ENCODE measurements around the gene PRKAR1B.

Gene PRKAR1B

GRCh38 chr7:562789-563628, 164.1 kb downstream of the PRKAR1B start:
- Histone ChIP-seq H3K9ac (ENCODE audit: low read length) (no peak overlapping the region), H3K27ac (ENCODE audit: low read depth, low read length) (no peak overlapping the region), H3K4me3 (ENCODE audit: low read depth, low read length) (no peak overlapping the region), H3K4me1 (ENCODE audit: control insufficient read depth, insufficient read depth, low read length) (no peaks in the 10 kb centered on the region), H3K9me3 (ENCODE audit: control insufficient read depth, insufficient read depth, low read depth, low read length) (peaks cover 7% of the 10 kb centered on the region; the same call in 1 of the 2 replicates), H3K27me3 (ENCODE audit: control insufficient read depth, insufficient read depth, low read length) (no peaks in the 10 kb centered on the region), H3K36me3 (ENCODE audit: control insufficient read depth, insufficient read depth, low read length) (no peaks in the 10 kb centered on the region)

GRCh38 chr7:562374-562675, 164.8 kb downstream of the PRKAR1B start:
- H3K9ac ChIP-seq (ENCODE audit: low read length), result no peak overlapping the region
- peaks cover 7% of the 10 kb centered on the region for H3K9me3 ChIP-seq (ENCODE audit: control insufficient read depth, insufficient read depth, low read depth, low read length)

GRCh38 chr7:561631-562373, 165.3 kb downstream of the PRKAR1B start:
- no peak overlapping the region for H3K9ac ChIP-seq (ENCODE audit: low read length)
- H3K27me3 ChIP-seq (ENCODE audit: control insufficient read depth, insufficient read depth, low read length), result no peaks in the 10 kb centered on the region
- H3K4me1 ChIP-seq (ENCODE audit: control insufficient read depth, insufficient read depth, low read length), result no peaks in the 10 kb centered on the region
- peaks cover 8% of the 10 kb centered on the region for H3K9me3 ChIP-seq (ENCODE audit: control insufficient read depth, insufficient read depth, low read depth, low read length)
- H3K4me3 ChIP-seq (ENCODE audit: low read depth, low read length), result no peak overlapping the region
- no peaks in the 10 kb centered on the region for H3K36me3 ChIP-seq (ENCODE audit: control insufficient read depth, insufficient read depth, low read length)
- H3K27ac ChIP-seq (ENCODE audit: low read depth, low read length), result no peak overlapping the region

More at GRCh38 chr7:562374-562675, 164.8 kb downstream of the PRKAR1B start:
- Histone ChIP-seq H3K4me1 (ENCODE audit: control insufficient read depth, insufficient read depth, low read length) (no peaks in the 10 kb centered on the region), H3K4me3 (ENCODE audit: low read depth, low read length) (no peak overlapping the region), H3K27ac (ENCODE audit: low read depth, low read length) (no peak overlapping the region), H3K36me3 (ENCODE audit: control insufficient read depth, insufficient read depth, low read length) (no peaks in the 10 kb centered on the region), H3K27me3 (ENCODE audit: control insufficient read depth, insufficient read depth, low read length) (no peaks in the 10 kb centered on the region)

- Histone ChIP-seq H3K9ac (ENCODE audit: low read length) (no peak overlapping the region), H3K27ac (ENCODE audit: low read depth, low read length) (no peak overlapping the region), H3K9me3 (ENCODE audit: control insufficient read depth, insufficient read depth, low read depth, low read length) (peaks cover 5% of the 10 kb centered on the region), H3K4me1 (ENCODE audit: control insufficient read depth, insufficient read depth, low read length) (no peaks in the 10 kb centered on the region), H3K27me3 (ENCODE audit: control insufficient read depth, insufficient read depth, low read length) (no peaks in the 10 kb centered on the region), H3K4me3 (ENCODE audit: low read depth, low read length) (no peak overlapping the region), H3K36me3 (ENCODE audit: control insufficient read depth, insufficient read depth, low read length) (no peaks in the 10 kb centered on the region)
Measured at GRCh38 chr7:560966-561630, 166.0 kb downstream of the PRKAR1B start.

GRCh38 chr7:559396-559705, 167.7 kb downstream of the PRKAR1B start:
- H3K27me3 ChIP-seq (ENCODE audit: control insufficient read depth, insufficient read depth, low read length), result no peaks in the 10 kb centered on the region
- no peak overlapping the region for H3K27ac ChIP-seq (ENCODE audit: low read depth, low read length)
- H3K4me1 ChIP-seq (ENCODE audit: control insufficient read depth, insufficient read depth, low read length), result no peaks in the 10 kb centered on the region
- no peaks in the 10 kb centered on the region for H3K36me3 ChIP-seq (ENCODE audit: control insufficient read depth, insufficient read depth, low read length)
- H3K9ac ChIP-seq (ENCODE audit: low read length), result no peak overlapping the region
- H3K4me3 ChIP-seq (ENCODE audit: low read depth, low read length), result no peak overlapping the region
- peaks cover 5% of the 10 kb centered on the region for H3K9me3 ChIP-seq (ENCODE audit: control insufficient read depth, insufficient read depth, low read depth, low read length)

- no peaks in the 10 kb centered on the region for H3K36me3 ChIP-seq (ENCODE audit: control insufficient read depth, insufficient read depth, low read length)
- H3K4me1 ChIP-seq (ENCODE audit: control insufficient read depth, insufficient read depth, low read length), result no peaks in the 10 kb centered on the region
- H3K9me3 ChIP-seq (ENCODE audit: control insufficient read depth, insufficient read depth, low read depth, low read length), result peaks cover 5% of the 10 kb centered on the region
- no peaks in the 10 kb centered on the region for H3K27me3 ChIP-seq (ENCODE audit: control insufficient read depth, insufficient read depth, low read length)
- H3K4me3 ChIP-seq (ENCODE audit: low read depth, low read length), result no peak overlapping the region
- H3K27ac ChIP-seq (ENCODE audit: low read depth, low read length), result no peak overlapping the region
- no peak overlapping the region for H3K9ac ChIP-seq (ENCODE audit: low read length)
Measured at GRCh38 chr7:557558-557881, 169.6 kb downstream of the PRKAR1B start.

DNA sequence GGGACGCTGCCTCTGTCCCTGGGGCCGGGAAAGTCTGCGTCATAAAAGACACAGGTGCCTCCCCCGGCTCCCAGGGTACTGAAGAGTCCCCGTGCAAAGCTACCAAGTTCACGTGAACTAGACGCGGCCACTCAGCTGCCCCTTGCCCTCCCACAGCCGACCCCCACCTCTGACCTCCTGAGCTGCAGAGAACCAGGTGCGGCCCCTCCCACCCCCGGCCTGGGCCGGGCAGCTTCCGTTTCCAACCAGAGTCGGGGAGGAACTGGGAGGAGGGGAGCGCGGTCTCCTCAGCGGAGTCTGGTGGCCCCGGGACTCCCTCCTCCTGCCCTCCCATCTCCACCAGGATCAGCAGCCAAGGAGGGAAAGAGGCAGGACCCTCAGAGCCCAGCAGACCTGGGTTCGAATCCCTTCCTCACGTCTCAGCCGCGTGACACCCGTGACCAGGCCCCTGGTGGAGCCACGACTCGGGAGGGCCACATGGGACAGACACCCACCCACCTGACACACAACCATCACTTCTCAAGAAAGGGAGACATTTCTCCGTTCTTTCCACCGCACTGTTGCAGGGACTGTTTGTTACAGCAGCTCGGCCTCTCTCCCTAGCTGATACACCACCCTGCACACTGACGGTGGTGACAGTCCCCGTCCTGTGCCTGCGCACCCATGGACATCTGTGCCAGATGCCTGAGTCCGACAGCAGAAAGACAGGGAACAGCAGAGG, 170.1 kb downstream of the PRKAR1B start:
- Histone ChIP-seq H3K9ac (ENCODE audit: low read length) (no peak overlapping the region), H3K27ac (ENCODE audit: low read depth, low read length) (no peak overlapping the region), H3K9me3 (ENCODE audit: control insufficient read depth, insufficient read depth, low read depth, low read length) (peaks cover 5% of the 10 kb centered on the region), H3K27me3 (ENCODE audit: control insufficient read depth, insufficient read depth, low read length) (no peaks in the 10 kb centered on the region), H3K4me1 (ENCODE audit: control insufficient read depth, insufficient read depth, low read length) (no peaks in the 10 kb centered on the region), H3K36me3 (ENCODE audit: control insufficient read depth, insufficient read depth, low read length) (no peaks in the 10 kb centered on the region), H3K4me3 (ENCODE audit: low read depth, low read length) (no peak overlapping the region)

DNA sequence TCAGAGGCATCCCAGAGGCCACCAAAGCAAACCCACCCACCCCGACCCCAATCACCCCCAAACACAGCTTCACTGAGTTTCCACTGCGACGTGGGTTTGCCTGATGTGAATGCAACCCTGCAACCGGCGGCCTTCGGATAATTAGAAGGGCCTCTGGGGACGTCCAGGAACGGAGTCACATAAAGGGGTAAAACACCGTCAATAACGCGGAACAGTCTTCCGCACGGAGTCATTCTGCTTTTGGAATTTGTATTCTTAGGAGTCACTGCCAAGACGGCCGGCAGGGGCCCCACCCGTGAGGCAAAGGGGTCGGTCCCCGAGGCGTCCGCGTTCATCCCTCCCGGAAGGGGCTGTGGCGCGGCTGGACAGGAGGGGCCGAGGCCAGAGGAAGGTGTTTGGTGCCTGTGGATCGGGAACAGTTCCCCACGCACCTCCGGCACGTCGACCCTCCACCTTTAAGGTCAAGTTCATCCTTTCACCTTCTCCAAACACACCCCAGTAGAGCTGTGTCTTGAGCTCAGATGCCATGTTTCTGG, 170.7 kb downstream of the PRKAR1B start:
- peaks cover 5% of the 10 kb centered on the region for H3K9me3 ChIP-seq (ENCODE audit: control insufficient read depth, insufficient read depth, low read depth, low read length)

GRCh38 chr7:555551-556160, 171.4 kb downstream of the PRKAR1B start:
- no peaks in the 10 kb centered on the region for H3K4me1 ChIP-seq (ENCODE audit: control insufficient read depth, insufficient read depth, low read length)
- no peaks in the 10 kb centered on the region for H3K27me3 ChIP-seq (ENCODE audit: control insufficient read depth, insufficient read depth, low read length)
- no peaks in the 10 kb centered on the region for H3K36me3 ChIP-seq (ENCODE audit: control insufficient read depth, insufficient read depth, low read length)
- no peak overlapping the region for H3K4me3 ChIP-seq (ENCODE audit: low read depth, low read length)
- peaks cover 5% of the 10 kb centered on the region for H3K9me3 ChIP-seq (ENCODE audit: control insufficient read depth, insufficient read depth, low read depth, low read length)
- no peak overlapping the region for H3K27ac ChIP-seq (ENCODE audit: low read depth, low read length)
- no peak overlapping the region for H3K9ac ChIP-seq (ENCODE audit: low read length)

More for the DNA sequence above, 170.7 kb downstream of the PRKAR1B start:
- Histone ChIP-seq H3K4me1 (ENCODE audit: control insufficient read depth, insufficient read depth, low read length) (no peaks in the 10 kb centered on the region), H3K27me3 (ENCODE audit: control insufficient read depth, insufficient read depth, low read length) (no peaks in the 10 kb centered on the region), H3K36me3 (ENCODE audit: control insufficient read depth, insufficient read depth, low read length) (no peaks in the 10 kb centered on the region), H3K27ac (ENCODE audit: low read depth, low read length) (no peak overlapping the region), H3K4me3 (ENCODE audit: low read depth, low read length) (no peak overlapping the region), H3K9ac (ENCODE audit: low read length) (no peak overlapping the region)

- Histone ChIP-seq H3K36me3 (ENCODE audit: control insufficient read depth, insufficient read depth, low read length) (no peaks in the 10 kb centered on the region; the same call in 1 of the 2 replicates), H3K9me3 (ENCODE audit: control insufficient read depth, insufficient read depth, low read depth, low read length) (peaks cover 5% of the 10 kb centered on the region), H3K4me3 (ENCODE audit: low read depth, low read length) (no peak overlapping the region), H3K27me3 (ENCODE audit: control insufficient read depth, insufficient read depth, low read length) (no peaks in the 10 kb centered on the region), H3K4me1 (ENCODE audit: control insufficient read depth, insufficient read depth, low read length) (no peaks in the 10 kb centered on the region), H3K9ac (ENCODE audit: low read length) (no peak overlapping the region), H3K27ac (ENCODE audit: low read depth, low read length) (no peak overlapping the region)
Measured at GRCh38 chr7:553636-554111, 173.4 kb downstream of the PRKAR1B start.

Measured in HUES6 (cell line).